Measurements from ENCODE around the gene MZB1.
"Not testable (repeated sequence)": the region's sequence is repeated elsewhere in the genome, so short reads cannot be mapped to it uniquely, and the experiment has no call there.

MZB1 gene

DNA sequence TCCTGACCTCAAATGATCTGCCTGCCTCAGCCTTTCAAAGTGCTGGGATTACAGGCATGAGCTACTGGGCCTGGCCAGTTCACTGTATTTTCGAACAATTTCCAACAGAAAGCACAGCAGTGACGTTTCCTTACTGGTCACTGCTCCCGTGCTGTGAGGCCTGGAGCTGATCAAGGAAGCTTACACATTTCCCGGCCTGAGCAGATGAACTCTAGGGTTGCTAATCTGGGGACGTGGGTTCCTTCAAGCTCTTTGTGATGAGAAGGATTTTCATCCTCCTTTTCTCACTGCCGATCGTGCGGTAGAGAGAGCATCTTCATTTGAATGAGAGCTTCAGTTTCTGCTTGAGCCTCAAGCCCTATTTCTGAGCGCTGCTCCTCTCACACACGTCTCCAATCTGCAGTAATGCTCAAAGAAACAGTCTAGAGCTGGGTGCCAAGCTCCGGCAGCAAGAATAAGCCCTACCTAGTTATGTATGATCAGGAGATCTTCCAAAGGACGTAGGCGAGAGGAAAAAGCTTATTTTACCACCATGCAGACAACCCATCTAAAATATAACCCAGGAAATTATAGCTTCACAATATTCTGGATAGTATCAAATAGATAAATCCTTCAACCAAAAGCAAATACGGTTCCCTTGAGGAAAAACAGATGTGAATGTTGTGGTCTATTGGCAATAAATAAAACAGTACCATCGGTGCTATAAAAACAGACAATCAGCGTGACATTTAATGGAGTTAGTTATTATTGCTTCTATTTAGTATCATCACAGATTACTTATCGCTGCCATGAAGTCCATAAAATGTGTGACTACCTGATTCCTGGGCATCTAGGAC, 21.5 kb upstream of the MZB1 start:
- no peak for DNase-seq (ENCODE audit: low read depth in 2 of 2)

DNA sequence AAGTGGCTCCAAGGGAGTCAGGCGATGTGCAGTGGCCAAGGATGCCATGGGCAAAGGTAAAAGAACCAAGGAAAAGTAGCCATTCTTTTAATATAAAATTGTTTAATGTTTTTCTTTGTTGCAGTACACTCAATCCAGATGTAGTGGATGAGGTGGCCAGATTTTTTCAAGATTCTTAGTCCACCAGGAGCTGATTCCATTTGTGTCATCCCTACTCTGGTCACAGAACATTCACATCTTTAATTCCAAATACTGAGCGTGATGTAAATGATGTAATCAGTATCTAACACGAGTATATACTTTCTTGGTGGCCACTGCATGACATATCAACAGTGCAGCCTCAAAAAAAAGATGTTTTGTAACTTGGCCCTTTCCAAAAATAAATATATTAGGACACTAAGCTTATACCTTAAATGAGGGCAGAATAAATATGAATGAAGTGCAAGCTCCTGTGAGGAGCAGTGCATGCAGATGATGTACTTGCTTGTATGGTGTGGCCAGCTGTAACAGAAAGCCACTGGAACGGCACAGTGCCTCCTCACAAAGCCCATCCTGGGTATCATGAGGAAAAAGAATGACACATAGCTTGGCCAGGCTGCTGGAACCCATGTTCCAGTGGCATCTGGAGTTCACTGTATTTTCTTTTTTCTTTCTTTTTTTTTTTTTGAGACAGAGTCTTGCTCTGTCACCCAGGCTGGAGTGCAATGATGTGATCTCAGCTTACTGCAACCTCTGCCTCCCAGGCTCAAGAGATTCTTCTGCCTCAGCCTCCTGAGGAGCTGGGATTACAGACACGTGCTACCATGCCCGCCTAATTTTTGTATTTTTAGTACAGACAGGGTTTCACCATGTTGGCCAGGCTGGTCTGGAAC, 20.6 kb upstream of the MZB1 start:
- no peak for DNase-seq (ENCODE audit: low read depth in 2 of 2)

DNA sequence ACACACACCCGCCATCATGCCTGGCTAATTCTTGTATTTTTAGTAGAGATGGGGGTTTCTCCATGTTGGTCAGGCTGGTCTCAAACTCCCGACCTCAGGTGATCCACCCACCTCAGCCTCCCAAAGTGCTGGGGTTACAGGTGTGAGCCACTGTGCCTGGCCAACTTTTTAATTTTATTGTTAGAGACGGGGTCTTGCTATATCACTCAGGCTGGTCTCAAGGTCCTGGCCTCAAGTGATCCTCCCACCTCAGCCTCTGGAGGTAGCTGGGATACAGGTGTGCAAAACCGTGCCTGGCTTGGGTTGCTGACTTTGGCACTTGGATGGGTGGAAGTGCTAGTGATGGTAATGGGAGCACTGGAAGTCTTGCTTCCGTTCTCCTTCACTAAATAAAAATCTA, 19.4 kb upstream of the MZB1 start:
- not testable (repeated sequence) for DNase-seq (ENCODE audit: low read depth in 2 of 2)

DNA sequence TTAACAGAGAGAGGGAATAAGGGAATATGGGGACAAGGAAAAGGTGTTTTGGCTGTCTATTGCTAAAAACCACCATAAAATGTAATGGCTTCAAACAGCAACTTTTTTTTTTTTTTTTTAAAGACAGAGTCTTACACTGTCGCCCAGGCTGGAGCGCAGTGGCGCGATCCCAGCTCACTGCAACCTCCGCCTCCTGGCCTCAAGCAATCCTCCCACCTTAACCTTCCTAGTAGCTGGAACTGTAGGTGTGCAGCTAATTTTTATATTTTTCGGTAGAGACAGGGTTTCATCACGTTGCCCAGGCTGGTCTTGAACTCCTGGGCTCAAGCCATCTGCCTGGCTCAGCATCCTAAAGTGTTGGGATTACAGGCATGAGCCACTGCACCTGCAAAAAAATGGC, 18.5 kb upstream of the MZB1 start:
- DNase-seq (ENCODE audit: low read depth in 2 of 2): no peak

DNA sequence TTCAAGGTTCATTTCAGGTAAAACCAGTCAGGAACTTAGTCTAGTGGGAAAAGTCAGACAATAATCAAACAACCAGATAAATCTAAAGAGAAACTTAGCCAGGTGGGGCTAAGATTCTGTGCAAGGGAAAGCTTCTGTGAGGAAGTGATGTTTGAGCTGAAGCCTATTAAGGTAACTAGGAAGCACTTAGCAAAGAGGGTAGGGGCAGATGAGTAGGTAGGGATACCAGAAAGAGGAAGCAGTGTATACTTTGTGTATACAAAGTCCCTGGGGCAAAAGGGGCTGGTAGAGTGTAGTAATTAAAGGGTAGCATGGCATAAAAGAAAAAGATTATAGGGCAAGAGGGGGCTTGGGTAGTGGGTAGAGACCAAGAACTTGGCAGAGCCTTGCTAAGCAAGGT, 17.8 kb upstream of the MZB1 start:
- DNase-seq (ENCODE audit: low read depth in 2 of 2): no peak

DNA sequence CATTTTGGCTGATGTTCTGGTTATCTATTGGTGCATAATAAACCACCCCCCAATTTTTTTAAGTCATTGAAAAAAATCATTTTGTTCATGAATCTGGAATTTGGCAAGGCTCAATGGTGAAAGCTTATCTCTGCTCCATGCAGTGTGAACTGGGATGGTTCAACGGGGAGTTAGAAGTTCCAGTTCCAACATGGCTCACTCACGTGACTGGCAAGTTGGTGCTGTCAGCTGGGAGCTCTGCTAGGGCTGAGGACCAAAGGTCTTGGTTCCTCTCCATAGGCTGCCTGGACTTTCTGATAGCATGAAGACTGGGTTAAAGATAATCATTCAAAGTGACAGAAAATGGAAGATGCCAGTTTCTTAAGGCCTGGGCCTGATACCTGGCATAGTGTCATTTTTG, 17.2 kb upstream of the MZB1 start:
- no peak for DNase-seq (ENCODE audit: low read depth in 2 of 2)

DNA sequence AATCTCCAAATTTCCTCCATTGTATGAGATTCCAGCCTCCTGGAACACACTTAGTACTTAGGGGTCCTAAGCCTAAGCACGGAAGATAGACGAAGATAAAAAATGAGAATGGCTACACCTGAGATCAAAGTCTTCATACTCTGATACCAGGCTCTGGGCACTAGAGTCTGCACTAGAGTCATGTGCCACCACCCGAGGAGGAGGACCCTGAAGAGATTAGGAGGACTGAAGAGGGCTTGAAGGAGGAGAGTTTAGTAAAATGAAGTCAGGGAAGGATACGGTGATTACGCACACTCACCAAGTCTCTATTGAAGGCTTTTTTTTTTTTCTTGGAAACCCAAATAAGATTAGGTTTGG, 14.7 kb upstream of the MZB1 start:
- no peak for DNase-seq (ENCODE audit: low read depth in 2 of 2)

DNA sequence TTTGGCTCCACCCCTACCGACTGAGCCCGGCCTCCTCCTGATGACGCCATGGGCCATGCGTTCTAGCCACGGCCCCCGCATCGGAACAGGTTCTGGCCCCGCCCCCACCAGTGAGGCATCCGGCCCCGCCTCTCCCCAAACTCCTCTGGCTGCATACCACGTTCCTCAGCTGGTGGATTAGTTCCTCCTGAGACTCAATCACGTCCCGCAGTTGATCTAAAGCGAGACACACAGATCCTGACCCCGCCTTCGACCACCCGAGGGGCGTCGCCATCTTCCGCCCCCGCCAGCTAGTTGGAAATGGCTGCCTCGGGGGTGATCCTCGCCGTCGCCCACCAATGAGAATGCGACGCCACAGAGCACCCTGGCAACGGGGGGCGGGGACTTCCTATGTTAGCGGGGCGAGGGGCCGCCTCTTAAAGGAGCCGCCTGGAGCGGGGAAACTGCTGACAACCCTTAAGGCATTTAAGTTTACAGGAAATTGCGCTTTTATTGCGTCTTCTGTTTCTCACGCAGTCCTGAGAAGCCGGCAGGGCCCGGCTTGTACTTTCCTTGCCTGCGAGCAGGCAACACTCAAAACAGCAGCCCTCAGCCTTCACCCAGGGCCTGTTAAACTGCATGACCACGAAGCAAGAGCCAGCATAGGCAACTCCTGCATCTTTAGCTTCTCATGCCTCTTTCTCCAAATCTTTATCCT, 14.2 kb upstream of the MZB1 start, which contains the start of gene SPATA24:
SPATA24 (minus strand) TSS at position 303 of the 697 bp plus-strand sequence; CDS start at position 274, 29 bp downstream.
- peak; percentile 98 to 99 for DNase-seq (ENCODE audit: low read depth in 2 of 2)

DNA sequence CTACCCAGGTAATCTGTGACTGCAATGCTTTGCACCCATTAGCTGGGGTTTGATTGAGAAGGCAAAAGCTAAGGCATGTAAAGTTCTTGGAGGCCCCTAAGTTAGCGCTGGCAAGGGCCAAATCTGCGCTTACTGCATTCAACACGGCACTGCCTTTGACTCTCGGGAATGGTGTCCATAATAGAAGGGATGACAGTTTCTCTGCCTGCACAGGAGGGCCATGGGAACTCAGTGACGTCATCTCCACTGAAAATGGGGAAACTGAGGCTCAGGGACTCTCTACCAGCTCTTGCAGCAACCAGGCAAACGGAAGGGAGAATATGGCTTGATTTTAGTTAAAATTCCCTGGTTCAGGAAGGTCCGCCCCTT, 13.7 kb upstream of the MZB1 start:
- DNase-seq (ENCODE audit: low read depth in 2 of 2): no peak

DNA sequence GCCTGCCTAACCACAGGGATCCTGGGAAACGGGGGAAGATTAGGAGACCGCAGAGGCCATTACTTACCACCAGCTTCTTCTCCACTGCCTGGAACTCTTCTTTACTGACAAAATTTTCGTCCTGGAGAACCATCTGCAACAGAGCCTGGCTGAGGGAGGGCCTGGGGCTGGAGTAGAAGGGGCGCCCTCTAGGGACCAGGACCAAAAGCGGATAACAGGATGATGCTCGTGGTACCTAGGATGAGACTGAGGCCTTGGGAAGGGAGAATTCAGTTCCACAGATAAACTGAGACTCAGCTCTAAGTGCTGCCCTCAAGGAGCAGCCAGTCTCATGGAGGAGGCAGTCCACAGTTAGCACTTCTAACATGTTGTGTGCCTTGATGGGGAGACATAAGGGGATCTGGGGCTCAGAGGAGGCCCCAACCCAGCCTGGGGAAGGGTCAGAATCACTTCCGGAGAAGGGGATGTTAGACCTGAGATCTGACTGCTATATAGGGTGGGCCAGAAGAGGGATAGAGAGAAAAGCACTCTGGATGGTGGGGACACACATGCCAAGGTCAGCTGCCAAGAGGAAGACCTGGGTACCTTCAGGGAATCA, 12.9 kb upstream of the MZB1 start:
- no peak for DNase-seq (ENCODE audit: low read depth in 2 of 2)

DNA sequence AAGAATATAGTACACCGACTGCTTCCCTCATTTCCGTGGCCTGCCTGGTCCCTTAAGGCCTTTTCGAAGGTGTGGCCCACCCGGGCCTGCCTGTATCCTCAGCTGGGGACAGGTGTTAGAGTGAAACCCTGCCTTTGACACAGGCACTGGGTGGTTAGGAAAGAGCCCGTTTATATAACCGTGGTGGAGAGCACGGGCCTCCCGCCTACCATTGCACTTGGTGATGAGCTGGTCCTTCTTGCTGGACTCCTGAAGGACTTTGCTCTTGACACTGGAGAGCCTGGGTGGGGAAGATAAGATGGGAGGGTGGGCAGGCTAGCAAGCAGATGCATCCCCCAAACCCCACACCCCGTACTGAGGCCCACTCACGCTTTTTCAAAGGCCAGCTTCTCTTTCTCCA, 11.8 kb upstream of the MZB1 start:
- DNase-seq (ENCODE audit: low read depth in 2 of 2): no peak

DNA sequence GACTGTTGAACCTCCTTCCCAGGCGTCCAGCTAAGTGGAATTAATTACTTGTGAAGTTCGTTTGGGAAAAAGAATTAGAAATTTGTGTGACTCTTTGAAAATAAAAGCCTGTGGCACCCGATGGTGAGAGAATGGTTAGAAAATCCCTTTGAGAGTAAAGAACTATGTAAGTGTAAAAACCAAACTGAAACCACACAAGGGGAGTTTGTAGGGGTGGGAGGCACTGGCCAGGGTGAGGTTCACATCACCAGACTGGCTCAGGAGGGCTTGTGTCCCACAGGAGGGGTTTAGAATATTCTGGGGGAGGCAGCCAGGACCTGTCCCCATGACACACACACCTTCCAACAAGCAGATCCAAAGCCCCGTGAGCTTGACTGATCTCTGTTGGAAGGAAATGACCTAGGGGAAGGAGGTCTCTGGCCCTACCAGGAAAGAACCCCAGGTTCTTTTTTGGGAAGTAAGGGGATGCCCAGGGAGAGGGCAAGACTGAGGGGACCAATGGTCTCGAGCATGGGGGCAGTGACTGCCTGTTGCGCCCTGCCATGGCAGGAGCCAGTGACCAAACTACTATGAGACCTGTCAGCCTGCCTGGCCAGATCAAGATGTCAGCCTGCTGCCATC, 9.9 kb upstream of the MZB1 start:
- DNase-seq (ENCODE audit: low read depth in 2 of 2): no peak

DNA sequence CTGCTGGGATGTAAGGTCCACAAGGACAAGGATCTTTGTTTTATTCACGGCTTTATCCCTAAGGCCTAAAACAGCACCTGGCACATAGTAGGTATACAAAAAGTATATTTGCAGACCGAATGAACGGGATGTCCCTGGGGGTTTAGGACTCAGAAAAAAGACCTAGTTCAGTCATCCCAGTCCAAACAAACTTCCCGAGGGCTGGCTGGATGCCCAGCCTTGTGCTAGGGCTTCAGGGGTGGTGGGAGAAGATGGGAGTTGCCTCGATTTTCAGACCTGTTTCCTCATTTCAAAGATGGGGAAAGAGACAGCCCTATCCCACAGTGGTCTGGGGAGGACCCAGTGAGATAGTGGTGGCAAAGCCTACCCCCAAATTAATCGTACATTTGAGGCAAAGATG, 8.2 kb upstream of the MZB1 start:
- no peak for DNase-seq (ENCODE audit: low read depth in 2 of 2)

DNA sequence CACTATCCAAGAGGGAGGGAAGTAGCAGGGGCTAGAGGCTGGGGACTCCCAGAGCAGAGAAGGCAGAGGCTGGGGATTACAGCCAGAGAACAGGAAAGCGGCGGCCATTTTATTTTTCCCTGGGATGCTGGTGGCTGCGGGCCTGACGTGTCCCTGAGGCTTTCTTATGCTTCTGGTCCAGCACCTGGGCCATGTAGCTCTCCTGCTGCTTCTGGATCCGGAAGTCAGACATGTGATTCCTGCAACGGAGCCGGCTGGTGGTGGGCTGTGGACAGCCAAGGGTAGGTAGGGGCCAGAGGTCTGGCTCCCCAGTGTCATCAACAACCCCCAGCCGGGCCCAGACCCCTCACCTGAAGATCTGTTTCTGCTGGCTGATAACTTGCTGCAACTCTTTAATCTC, 7.0 kb upstream of the MZB1 start:
- DNase-seq (ENCODE audit: low read depth in 2 of 2): no peak

DNA sequence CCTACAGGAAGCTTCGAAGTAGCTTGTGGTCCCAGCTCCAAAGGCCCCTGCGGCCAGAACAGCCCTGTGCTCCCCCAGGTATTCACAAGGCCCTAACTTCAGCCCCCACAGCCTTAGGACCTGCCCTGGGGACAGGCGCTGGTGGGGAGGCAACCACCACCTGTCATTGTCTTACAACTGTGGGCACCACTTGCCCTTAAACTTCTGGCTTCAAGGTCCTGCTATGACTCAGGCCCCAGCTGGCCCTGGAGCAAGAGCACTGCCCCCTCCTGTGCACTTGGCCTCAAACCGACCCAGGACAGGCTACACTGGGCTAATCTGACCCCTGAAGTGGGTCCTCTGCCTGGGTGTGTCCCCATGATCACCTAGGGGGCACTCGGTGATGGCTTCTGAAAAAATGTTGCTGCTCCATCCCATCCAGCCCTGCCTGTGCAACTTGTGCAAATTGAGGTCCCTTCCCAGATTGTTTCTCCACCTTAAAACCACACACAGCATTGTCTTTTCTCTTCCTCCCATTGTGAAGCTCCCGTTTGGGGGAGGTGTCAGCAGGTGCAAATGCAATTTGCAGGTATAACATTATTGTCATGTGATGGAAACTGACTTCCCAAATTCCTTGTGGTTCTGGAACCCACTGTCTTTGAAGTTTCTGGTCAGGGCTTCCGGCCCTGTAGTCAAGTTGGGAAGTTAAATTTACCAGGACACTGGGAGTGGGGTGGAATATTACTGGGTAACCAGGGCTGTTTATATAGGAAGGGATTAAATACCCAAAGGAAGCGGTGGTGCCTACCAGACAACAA, 6.3 kb upstream of the MZB1 start:
- DNase-seq (ENCODE audit: low read depth in 2 of 2): no peak

DNA sequence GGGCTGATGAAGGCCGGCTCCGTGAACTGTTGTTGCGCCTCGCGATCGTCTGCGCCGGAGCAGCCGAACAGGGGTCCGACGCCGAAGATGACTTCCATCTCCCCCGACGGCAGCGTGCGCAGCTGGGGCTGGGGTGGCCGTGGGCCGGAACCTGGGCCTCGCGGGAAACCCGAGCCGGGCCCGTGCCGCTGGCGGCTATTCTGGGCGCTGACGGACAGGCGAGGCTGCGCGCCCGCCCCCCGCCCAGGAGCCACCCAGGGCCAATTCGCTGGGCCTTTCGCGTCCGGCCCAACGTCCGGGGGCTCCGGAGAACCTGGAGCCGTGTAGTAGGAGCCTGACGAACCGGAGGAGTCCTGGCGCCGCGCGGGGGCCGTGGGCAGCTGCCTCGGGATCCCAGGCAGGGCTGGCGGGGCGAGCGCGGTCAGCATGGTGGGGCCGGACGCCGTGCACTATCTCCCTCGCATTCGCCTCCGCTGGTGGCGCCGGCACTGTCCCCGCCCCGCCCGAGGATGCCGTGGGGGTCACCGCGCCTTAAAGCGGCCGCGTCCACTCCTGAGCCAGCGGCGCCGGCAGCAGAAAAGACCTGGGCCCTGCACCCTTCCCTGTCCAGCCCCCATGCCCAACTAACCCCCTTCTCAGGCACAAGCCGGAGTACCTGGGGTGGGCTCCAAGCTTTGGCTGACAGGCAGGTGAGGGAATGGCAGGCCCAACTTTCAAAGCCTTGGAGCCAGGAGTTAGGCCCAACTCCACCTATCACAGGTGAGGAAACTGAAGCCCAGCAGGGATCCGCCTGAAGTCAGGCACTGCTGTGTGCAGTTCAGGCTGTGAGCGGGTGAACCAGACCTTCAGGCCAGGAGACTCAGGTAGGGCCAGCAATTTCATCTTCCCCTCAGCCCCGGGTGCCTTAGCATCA, 5.2 kb upstream of the MZB1 start, which contains the start of gene PROB1:
PROB1 (minus strand) TSS at position 451 of the 913 bp plus-strand sequence; CDS start at position 428, 23 bp downstream.
- DNase-seq (ENCODE audit: low read depth in 2 of 2): no peak

DNA sequence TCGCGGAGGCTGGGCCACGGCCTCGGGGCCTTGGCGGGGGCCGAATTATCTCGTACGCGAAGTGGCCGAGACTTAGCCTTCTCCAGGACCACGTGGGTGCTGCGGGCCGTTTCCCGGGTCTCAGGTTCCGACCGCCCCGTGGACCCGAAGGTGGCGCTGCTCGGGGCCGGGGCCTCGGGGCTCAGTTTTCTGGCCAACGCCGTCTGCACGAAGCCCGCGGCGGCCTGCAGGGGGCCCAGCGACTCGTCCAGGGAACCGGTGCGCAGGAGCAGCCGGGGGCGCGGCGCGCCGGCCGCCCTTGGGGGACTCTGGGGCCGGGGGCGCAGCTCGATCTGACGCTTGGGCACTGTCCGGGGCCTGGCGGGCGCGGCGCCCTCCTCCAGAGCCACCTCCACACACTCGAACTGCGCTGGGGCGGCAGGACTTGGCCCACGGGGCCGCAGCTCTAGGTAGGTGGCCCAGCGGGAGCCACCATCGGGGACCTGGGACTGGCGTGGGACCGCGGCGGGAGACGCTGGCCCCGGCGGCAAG, 4.5 kb upstream of the MZB1 start:
- peak in 1 of 2 donors; percentile 67 for DNase-seq (ENCODE audit: low read depth in 2 of 2)

DNA sequence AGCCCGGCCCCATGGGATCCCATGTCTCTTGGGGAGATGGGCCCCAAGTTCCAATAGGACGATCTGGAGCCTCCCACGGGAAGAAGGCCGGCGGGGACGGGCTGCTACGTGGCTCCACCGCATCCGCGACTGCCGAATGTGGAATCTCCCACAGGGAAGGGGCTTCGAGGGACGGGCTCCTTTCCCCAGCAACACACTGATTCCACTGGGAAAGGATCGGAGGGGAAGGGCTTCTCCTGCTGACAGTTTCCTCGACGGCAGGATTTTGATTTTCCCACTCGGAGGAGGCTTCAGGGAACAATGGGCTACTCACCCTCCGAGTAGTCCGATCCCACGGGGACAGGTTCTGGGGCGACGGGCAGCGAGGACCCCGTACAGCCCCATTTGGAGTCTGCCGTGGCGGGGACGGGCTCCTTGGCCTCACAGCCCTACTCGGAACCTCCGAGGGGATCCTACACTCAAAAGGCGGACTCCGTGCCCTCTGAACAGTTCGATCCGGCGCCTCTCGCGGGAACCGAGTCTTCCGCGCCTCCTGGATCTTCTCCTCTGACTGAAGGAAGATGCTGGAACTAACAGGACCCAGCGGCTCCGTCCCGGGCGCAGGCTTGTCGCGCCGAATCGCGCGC, 3.9 kb upstream of the MZB1 start:
- DNase-seq (ENCODE audit: low read depth in 2 of 2): no peak

Measured in stimulated activated CD4-positive, alpha-beta T cell treated with anti-CD3 and anti-CD28 coated beads, Interleukin-15, amount 100 ng/mL, for 48 hours (primary cell).